Measurements from ENCODE around the gene RAD51. TPM values are rescaled to one million over a fixed set of nuclear protein-coding genes. Genes with fewer than 3 reads are reported as not detected.
A peak's percentile ranks its signal among the peaks of the same experiment; 100 is the strongest.

RAD51 gene
- polyA plus RNA-seq, 3 donors, result 0.28 to 0.61 TPM; not detected in 1

GRCh38 chr15:40746916-40747418, 52.0 kb downstream of the RAD51 start:
- peak overlapping the region in 1 of 2 donors; percentile 39 for H3K27ac ChIP-seq (ENCODE audit: low read depth in 1 of 2, low read length in 2 of 2)
- H3K9me3 Mint-ChIP-seq, result no peaks in the 10 kb centered on the region
- DNase-seq, result peak in 2 of 3 donors; percentile 18 to 36
- H2AFZ ChIP-seq (ENCODE audit: insufficient read depth, low read depth, low read length, poor library complexity, severe bottlenecking), result peak overlapping the region; percentile 3
- H3K27me3 Mint-ChIP-seq (ENCODE audit: low read depth in 3 of 3), result peaks cover 0 to 1% (median 0%) of the 10 kb centered on the region in 3 donors
- H3K9ac ChIP-seq (ENCODE audit: insufficient read depth, low read length, poor library complexity, severe bottlenecking), result no peak overlapping the region
- 0% methylated on average over 1 of the region's 3 CpGs for WGBS (ENCODE audit: insufficient coverage)
- no peaks in the 10 kb centered on the region for H3K27me3 ChIP-seq (ENCODE audit: control insufficient read depth in 2 of 2, insufficient read depth in 2 of 2, low read length in 2 of 2)
- H3K36me3 Mint-ChIP-seq, result peaks cover 61 to 78% of the 10 kb centered on the region in 2 donors
- peaks cover 27% of the 10 kb centered on the region for H3K4me1 Mint-ChIP-seq
- no peaks in the 10 kb centered on the region for H4K20me1 ChIP-seq (ENCODE audit: insufficient read depth, low read length)
- H3K4me3 Mint-ChIP-seq, result no peak overlapping the region
- peaks cover 16 to 18% of the 10 kb centered on the region in 2 donors for H3K4me1 ChIP-seq (ENCODE audit: control insufficient read depth in 1 of 2, insufficient read depth in 2 of 2, low read length in 2 of 2)
- peaks cover 5% of the 10 kb centered on the region for H3K79me2 ChIP-seq (ENCODE audit: insufficient read depth, low read length)
- H3K36me3 ChIP-seq (replicated peaks in 1 of 2; ENCODE audit: control insufficient read depth in 1 of 2, insufficient read depth in 2 of 2, low read length in 2 of 2), result peaks cover 39 to 75% of the 10 kb centered on the region in 2 donors
- no peak overlapping the region for H3K4me3 ChIP-seq (replicated peaks in 1 of 3; ENCODE audit: low read depth in 2 of 3, low read length in 3 of 3)
- intact Hi-C loops (cut with micrococcal nuclease), result loop anchor here (5.0 kb wide), 1 partner anchor 35 kb away; no protein-coding TSS in a partner anchor
- H3K27ac Mint-ChIP-seq, result peak overlapping the region in 5 of 7 donors; percentile 15 to 76 (median 66)
- no peak for TF ChIP-seq CTCF (IDR thresholded peaks at IDR 0.05)
- no peaks in the 10 kb centered on the region for H3K9me3 ChIP-seq (replicated peaks in 1 of 2; ENCODE audit: control insufficient read depth in 1 of 2, insufficient read depth in 1 of 2, low read length in 2 of 2)
- no peak overlapping the region for H3K4me2 ChIP-seq (replicated peaks; ENCODE audit: extremely low read depth, low read length, poor library complexity, severe bottlenecking)

- intact Hi-C loops (cut with micrococcal nuclease), result loop anchor here (5.0 kb wide), 1 partner anchor 34 kb away; no protein-coding TSS in a partner anchor
- Histone ChIP-seq H3K27ac (ENCODE audit: low read depth in 1 of 2, low read length in 2 of 2) (peak overlapping the region in 1 of 2 donors; percentile 39), H4K20me1 (ENCODE audit: insufficient read depth, low read length) (no peaks in the 10 kb centered on the region), H3K27me3 (ENCODE audit: control insufficient read depth in 2 of 2, insufficient read depth in 2 of 2, low read length in 2 of 2) (no peaks in the 10 kb centered on the region), H2AFZ (ENCODE audit: insufficient read depth, low read depth, low read length, poor library complexity, severe bottlenecking) (no peak overlapping the region), H3K4me1 (ENCODE audit: control insufficient read depth in 1 of 2, insufficient read depth in 2 of 2, low read length in 2 of 2) (peaks cover 16 to 18% of the 10 kb centered on the region in 2 donors), H3K79me2 (ENCODE audit: insufficient read depth, low read length) (peaks cover 15% of the 10 kb centered on the region), H3K36me3 (replicated peaks in 1 of 2; ENCODE audit: control insufficient read depth in 1 of 2, insufficient read depth in 2 of 2, low read length in 2 of 2) (peaks cover 37 to 75% of the 10 kb centered on the region in 2 donors), H3K9me3 (replicated peaks in 1 of 2; ENCODE audit: control insufficient read depth in 1 of 2, insufficient read depth in 1 of 2, low read length in 2 of 2) (no peaks in the 10 kb centered on the region), H3K4me3 (replicated peaks in 1 of 3; ENCODE audit: low read depth in 2 of 3, low read length in 3 of 3) (no peak overlapping the region), H3K4me2 (replicated peaks; ENCODE audit: extremely low read depth, low read length, poor library complexity, severe bottlenecking) (no peak overlapping the region), H3K9ac (ENCODE audit: insufficient read depth, low read length, poor library complexity, severe bottlenecking) (no peak overlapping the region)
- Mint-ChIP-seq H3K36me3 (peaks cover 64 to 75% of the 10 kb centered on the region in 2 donors), H3K9me3 (no peaks in the 10 kb centered on the region), H3K27me3 (ENCODE audit: low read depth in 3 of 3) (peaks cover 0 to 1% (median 0%) of the 10 kb centered on the region in 3 donors), H3K4me1 (peaks cover 27% of the 10 kb centered on the region), H3K4me3 (no peak overlapping the region), H3K27ac (peak overlapping the region in 3 of 7 donors; percentile 2 to 76 (median 65))
- DNase-seq, result no peak
- WGBS (ENCODE audit: insufficient coverage), result 45% methylated on average over 5 of the region's 7 CpGs
- TF ChIP-seq CTCF (IDR thresholded peaks at IDR 0.05), result no peak
These were observed 53.0 kb downstream of the RAD51 start for GRCh38 chr15:40747685-40748631.

Data from CD14-positive monocyte (primary cell).